Left renal pelvis (tissue), 4 donors: ENCODE results near the gene KCNC2. TPM values are rescaled to one million over a fixed set of nuclear protein-coding genes. Genes with fewer than 3 reads are reported as not detected.
"Not testable (repeated sequence)": the region's sequence is repeated elsewhere in the genome, so short reads cannot be mapped to it uniquely, and the experiment has no call there.

Experiments used
- DNase-seq, 4 donors: peaks; one replicate each; pipeline ENCODE4 v3.0.0-alpha.2; 2013; ENCODE audit warnings: low read depth in 4 of 4, low spot score in 3 of 4
- polyA plus RNA-seq, 4 donors: library from polyadenylated mRNA; unstranded; fragments of 120-200 nt; gene quantifications; one replicate each; pipeline ENCODE4 v1.2.1, GENCODE V29; 2013; ENCODE audit not compliant: insufficient read length in 4 of 4

The KCNC2 gene
- polyA plus RNA-seq, result 1 to 10 TPM in 1 of 4 donors, under 1 TPM in 3; 0.57 to 1.2 (median 0.70) TPM

DNA sequence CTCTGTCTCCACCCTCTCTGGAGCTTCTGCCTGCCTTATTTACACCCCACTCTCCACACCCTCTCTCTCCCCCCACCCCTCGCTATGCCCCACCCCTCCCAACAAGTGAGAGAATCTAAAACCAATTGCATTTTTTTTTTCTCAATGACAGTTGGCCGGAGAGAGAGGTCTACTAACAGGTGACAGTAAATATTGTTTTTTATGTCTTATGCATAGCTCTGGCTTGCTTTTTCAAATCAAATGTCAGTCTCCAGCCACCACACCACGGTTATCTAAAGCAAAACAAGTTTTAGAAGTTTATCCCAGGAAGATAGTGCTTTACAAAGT, at the start of gene KCNC2:
KCNC2 (minus strand) TSS at position 28 of the 327 bp plus-strand sequence.
- DNase-seq, result no peak

DNA sequence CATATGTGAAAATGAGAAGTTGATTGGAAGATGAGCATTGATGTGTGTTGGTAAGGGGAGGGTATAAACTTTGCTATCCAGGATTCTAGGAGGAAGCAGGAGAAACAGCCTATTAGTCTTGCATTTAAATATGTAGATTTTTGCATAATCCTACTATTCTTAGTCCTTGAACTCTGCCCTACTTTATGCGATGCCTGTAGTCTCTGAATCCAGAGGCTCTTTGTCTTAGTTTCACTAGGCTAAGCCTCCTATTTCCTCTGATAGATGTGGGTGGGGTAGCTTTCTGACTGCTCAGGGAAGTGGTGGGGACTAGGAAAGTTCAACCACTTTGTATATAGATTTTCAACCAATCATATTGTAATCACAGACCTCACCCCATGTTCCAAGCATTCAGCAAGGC, 49.5 kb upstream of the KCNC2 start:
- no peak for DNase-seq

DNA sequence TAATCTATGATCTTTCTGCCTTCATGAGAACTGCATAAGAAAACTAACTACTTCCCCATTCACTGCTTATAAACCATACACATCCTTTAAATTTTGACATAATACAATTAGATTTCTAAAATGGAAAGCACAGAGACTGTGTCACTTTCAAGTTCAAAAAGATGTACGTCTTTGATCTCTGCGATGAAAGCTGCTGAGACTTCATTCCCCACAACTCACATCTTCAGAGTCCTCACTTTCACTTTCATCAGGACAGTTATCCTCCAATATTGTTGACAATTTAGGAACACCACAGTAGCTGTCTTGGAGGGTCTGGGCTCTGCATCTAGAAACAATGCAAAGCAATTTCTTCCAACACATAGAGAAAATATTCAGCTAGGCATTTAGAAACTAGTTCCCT, 47.9 kb upstream of the KCNC2 start:
- no peak for DNase-seq

DNA sequence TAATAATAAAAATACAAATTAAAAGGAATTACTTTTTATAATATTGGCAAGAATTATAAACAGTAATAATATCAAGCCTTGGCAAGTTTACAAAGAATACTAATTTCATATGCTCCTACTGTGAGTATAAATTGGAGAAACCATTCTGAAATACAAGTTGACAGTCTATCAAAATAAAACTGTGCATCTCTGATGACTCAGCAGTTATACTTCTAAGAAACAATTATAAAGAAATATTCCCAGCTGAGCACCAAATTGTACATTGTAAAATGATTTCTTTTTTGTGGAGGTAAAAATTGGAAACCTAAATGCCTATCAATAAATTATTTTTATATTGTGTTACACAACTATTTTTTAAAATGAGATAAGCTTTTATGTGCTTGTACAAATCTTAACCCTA, 35.5 kb upstream of the KCNC2 start:
- DNase-seq, result no peak

DNA sequence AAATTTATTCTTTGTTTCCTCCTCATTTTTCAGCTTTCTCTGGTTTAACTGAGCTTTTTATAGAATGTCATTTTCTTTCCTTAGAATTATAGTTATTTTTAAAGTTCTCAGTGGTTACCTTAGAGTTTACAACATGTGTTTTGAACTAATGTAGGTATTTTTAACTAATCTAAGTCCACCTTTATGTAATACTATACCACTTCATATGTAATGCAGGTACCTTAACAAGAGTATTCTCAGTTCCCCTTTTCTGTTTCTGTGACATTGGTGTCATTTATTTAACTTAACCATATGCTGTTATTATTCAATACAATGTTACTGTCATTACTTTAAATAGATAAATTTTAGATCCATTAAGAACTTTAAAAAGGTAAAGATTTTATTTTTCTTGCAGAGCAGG, 30.3 kb upstream of the KCNC2 start:
- DNase-seq, result no peak

DNA sequence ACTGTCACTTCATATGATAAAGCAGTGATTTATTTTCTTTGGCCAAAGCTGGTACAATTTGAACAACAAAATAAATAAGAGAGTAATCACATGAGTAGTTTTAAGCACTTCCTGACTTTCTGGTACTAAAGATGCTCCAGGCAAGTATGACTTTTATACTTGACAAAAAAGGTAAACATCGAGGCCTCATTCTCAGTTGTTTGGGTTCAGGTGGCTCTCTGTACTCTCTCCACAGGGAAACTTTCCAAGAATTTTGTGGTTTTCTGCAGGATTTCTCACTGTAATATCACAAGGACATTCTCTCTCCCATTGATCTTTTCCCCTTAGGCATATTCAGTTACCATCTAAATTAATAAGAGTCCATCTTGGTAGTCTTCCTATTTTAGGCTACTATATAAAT, 26.6 kb upstream of the KCNC2 start:
- DNase-seq, result no peak

DNA sequence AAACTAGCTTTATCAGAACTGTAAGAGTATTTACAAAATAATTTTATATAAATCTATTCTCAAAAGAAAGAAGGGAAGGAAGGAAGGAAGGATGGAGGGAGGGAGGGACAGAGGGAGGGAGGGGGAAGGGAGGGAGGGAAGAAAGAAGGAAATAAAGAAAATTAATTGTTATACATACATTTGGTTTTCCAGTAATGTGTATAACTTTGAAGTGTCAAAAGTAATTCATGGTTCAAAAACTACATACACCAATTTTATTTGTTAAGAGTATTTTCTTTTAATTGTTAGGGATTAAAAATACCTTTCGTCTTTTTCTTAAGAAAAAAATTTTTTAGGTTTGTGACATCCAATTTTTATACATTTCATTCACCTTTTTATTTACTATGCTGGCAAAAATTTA, 17.5 kb upstream of the KCNC2 start:
- no peak for DNase-seq

DNA sequence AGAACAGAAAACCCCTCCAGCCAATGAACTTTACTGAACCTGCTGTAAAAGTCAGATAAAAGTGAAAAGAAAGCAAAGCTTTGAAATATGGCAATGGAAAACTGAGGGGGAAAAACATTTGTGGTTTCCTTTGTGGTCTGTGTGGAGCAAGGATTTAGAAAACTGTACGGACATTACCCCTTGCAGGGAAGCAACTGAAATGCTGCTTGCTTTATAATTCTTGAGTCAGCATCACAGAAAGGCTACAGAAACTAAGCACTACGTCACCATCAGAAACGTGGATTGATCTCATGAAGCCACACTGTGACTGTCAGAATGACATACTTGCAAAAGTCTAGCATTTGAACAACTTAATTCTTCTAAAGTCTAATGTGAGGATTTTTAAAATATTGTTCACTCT, 2.4 kb upstream of the KCNC2 start:
- DNase-seq, result no peak

DNA sequence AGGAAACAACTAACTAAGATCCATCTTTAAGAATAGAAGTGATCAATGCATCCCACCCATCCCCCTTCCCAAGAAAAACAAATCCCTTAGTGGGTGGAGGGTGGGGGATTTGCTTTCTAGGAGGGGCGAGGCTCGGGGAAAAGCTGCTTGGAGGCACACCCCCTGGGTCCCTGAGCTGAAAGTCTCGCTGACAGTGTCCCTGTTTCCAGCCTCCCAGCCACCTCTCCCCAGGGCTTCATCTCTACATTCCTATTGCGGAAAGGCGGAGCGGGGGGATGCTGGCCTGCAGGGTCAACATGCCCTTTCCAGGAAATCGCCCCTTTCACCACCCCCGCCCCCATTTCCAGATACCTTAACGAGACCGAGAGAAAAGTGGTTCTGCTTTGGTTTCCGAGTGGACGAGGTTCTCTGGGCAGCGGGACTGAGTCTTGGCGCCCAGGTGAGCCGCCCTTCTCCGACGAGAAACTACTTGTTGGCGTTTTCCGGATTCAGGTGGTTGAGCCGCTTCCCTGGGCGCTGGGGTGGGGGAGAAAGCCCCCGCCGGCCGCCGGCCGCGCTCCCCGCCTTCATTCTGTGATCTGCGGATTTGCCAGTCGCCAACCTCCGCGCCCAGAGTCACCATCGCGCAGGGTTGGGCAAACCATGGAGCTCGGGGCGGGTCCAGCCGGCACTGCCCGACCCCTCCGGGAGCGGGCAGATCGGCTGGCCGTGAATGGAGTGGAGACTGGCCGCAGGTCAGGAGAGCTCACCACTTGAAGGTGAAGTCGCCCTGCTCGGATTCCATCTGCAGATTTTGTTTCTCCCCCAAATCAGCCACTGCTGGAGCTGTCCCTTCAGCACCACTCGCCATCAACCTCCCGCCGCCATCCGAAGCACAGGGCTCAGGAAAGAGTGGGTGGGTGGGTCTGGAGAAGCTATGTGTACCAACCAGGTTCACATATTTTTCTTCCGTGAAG, 505 bp downstream of the KCNC2 start:
- peak; percentile 12 to 68 (median 40) for DNase-seq

DNA sequence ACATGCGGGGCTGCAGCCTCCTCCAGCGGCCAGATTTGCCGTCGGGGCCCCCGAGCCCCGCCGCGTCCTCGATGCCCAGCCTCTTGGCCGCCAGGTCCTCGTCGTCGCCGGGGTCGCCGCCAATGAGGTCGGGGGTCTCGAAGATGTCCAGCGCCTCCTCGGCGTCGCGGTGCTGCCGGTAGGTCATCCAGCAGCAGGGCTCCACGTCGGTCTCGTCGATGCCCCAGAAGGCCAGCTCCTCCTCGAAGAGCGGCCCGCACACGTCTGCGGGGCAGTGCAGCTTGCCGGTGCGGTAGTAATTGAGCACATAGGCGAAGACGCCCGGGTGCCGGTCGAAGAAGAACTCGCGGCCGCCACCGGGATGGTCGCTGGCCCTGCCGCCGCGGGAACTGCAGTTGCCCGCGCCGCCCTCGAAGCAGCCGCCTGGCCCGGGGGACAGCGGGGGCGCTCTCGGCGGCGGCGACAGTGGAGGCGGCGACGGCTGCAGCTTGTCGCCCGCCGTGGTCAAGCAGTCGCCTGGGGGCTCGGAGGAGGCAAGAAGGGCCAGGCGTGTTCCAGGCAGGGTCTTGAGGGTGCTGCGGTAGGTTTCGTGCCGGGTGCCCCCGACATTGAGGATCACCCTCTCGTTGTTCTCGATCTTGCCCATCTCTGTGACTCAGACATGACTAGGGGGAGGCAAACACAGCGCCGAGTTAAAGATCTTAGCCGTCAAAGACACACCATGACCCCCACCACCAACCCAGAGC, 2.1 kb downstream of the KCNC2 start:
- DNase-seq, result no peak

DNA sequence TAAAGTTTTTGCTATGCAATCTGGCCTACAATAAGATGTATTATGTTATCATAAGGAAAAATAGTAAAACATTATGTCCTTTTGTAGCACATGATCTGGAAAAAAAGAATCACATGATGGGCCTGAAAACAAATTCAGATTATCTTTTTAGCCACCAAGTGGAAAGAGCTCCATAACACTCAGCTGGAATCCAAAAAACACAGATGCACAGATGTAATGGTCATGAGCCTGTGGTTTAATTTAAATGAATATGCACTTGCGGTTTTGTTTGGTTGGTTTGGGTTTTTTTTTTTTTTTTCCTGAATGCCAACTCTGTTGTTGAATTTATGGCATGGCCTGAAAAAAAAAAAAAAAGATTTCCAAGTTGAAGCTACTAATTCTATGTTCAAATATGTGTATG, 4.1 kb downstream of the KCNC2 start:
- DNase-seq, result no peak

DNA sequence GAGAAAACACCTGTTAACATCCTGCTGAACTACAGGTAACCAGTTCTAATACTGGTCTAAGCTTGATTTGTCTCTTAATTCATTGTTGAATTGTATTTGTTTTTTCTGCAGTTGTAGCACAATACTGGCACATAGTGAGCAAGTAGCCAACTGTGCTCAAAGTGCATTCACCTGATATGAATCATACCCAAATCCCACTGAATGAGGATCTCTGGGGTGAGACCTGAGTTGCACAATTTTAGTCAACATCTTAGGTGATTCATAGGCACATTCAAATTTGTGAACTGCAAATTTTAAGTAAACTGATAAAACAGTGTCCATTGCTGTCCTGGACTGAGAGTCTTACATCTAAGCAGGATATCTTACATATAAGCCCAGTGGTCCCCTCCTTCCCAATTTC, 12.8 kb downstream of the KCNC2 start:
- no peak for DNase-seq

DNA sequence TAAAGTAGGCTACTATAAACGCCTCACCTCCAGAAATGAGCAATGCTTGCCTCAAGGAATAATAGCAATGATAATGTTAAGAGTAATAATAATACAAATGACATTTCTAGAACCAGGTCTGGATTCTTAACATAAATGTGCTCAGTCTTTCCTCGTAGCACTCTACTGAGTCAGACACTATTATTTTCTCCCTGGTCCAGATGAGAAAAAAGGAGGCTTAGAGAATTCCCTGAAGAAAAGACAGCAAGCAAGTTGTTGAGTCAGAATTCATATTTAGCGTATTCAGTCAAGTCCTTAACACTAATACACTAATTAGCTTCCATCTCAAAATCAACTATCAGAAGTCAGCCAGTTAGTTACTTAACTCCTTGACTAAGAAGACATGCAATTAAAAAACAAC, 13.2 kb downstream of the KCNC2 start:
- DNase-seq, result no peak

DNA sequence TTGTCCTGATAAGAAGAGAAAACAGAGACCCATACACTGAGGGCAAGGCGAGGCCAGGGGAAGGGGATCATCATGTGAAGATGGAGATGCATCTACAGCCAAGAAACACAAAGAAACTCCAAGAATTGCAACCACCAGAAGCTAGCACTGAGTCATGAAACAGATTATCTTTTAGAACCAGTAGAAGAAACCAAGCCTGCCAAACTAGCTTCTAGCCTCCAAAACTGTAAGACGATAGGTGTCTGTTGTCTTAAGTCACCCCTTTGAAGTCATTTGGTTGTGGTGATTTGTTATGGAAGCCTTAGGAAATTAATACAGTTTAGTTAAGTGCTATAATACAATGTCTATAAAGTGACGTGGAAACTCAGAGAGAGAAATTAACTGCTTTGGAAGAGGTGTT, 15.4 kb downstream of the KCNC2 start:
- DNase-seq, result no peak

DNA sequence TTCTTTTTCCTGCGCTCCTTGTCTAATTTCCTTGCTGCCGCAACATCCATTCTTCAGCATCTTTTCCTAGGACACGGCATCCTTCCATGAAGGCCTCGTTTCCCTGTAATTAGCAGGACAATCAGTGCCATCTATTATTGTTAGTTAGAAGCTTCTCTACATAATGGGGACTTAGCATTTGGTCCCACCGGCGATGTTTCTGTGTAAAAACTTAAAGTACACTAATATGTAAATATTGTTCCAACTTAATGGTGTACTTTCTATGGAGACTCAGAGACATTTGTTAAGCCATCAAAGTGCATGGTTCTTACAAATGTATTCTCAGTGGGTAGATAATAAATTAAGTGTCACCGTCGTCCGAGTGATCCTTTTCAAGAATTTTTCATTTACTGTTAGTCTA, 17.4 kb downstream of the KCNC2 start:
- no peak for DNase-seq

DNA sequence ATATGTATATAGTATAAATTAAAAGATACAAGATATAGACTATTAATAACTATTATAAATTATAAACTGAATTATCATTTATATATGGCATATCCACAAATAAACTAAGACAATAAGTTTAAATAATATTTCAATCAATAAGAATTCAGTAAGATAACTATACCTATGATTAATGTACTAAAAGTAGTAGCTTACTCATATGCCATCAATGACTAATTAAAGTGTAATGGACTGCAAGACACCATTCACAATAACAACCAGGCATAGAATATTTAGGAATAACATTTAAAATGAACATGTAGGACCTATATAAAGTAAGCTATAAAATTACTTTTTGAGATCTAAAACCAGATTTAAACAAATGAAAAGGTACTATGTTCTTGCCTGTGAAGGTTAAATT, 18.8 kb downstream of the KCNC2 start:
- DNase-seq, result no peak

DNA sequence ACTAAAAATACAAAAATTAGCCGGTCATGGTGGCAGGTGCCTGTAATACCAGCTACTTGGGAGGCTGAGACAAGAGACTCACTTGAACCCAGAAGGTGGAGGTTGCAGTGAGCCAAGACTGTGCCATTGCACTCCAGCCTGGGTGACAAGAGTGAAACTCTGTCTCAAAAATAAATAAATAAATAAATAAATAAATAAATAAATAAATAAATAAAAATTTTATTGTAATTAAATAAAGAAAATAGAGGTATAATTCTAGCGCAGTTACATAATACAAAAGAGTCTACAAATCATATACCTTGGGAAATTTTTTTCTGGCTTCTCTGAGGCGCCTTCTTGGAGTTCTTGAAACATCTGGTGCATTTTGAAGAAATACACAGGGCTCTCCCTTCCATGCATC, 23.8 kb downstream of the KCNC2 start:
- not testable (repeated sequence) for DNase-seq

DNA sequence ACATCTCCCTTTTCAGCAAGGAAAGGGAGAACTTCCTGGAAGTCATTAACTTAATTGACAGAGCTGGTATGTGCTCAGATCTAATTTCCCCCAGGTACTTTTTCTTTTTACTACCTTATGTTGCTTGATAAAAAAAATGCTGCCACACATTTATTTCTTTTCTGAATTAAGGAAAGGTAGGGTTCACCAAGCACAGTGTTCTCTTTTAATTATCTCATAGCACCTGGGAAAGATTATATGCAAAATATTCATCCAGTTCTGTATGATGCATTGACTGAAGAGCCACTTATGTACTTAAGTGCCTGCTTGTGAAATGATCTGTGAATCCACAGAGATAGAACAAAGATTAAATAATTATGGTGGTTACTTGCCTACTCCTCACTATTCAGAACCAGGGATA, 25.1 kb downstream of the KCNC2 start:
- no peak for DNase-seq

DNA sequence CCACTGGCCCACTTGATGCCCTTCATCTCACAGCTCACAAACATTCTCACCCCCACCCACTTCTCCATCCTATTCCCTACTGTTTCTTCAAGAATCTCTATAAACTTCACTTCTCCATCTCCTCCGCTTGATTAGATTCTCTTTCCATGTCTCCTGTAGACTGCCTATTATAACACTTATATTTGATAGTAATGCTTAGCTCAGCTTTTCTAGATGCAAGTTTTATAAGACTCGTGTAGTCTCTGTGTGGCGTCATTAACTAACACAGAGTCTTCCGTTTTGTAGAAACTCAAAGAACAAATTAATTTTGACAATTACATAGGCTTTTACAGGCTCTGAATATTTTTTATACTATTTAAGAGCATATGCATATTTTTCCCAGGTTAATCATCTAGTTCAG, 25.7 kb downstream of the KCNC2 start:
- no peak for DNase-seq

DNA sequence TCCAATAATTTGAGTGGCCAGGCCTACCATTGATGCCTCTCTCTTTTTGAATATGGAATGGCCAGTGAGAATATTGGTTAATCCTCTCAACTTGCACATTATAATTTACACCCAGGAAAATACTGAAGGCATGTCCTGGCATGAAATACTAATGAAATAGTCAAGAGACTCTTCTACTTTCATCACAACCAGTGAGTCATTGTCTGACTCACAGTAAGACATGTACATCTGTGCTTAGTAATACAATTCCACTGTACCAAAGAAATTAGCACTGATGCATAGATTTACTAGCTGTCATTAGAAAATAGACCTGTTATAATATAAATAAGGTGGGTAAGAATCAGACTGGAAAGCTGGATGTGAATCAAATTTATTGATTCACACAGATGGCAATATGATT, 31.6 kb downstream of the KCNC2 start:
- DNase-seq, result no peak

DNA sequence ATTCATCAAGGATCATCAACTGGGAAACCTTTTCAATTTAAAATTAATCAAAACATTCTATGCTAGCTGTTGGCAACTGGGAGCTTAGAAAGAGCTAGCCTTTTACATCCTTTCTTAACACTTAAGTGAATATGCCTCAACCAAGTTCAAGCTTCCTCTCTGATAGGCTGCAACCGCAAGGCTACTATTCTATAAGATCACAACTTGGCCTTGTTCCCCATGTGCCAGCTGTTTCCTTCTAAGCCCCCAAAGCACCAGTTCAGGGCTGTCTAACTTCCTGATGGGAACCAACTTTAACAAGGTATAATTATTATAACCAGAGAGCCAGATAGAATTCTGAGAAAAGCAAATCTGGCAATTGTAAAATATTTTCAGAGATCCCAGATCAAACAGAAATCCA, 37.0 kb downstream of the KCNC2 start:
- DNase-seq, result no peak

DNA sequence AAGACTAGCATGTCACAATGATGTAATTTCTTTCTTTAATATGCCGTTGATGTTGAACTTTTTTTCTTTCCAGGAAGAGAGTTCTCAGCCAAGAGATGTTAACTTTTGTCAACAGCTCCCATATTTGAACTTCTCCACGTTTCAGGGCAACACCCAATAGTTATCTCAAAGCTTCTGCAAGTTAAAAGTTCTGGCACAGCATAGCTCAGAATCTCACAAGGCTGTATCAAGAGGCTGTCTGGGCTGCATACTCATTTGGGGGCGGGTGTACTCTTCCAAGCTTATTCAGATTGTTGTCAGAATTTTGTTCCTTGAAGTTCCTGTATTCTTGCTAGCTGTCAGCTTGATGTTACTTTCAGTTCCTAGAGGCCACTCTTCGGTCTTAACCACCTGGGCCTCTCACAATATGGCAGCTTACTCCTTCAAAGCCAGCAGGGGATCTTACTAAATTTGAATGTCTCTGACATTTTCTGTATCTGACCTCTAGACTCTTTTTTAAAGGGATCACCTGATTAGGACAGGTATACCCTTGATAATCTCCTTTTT, 38.9 kb downstream of the KCNC2 start:
- DNase-seq, result no peak
